ENCODE results near the gene PTPRK. TPM values are rescaled to one million over a fixed set of nuclear protein-coding genes. Genes with fewer than 3 reads are reported as not detected.

Gene PTPRK
- total and polyA plus RNA-seq, 4 donors = 12.1 to 61.2 (median 29.1) TPM

DNA sequence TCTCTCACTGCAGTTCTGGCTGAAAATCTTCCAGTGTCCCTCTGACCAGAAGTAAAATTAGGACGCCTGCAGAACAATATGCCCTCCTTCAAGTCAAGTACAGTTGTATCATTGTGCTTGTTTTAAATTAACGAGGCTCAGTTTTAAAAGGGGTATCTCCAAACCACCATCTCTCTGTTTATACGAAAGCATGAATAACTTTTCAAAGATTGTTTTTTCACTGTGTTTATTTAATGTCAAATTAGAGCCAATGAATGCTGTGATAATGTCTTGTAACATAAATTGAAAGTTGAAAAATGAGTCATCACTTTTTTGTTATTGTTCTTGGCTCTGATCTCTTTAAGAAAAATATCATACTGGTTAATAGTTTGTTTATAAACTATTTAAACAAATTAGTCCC, 388.8 kb downstream of the PTPRK start:
- H3K27ac ChIP-seq (ENCODE audit: low read depth in 1 of 2, low read length in 2 of 2) = no peak overlapping the region
- no peaks in the 10 kb centered on the region for H3K27me3 ChIP-seq (ENCODE audit: control insufficient read depth in 4 of 4, insufficient read depth in 4 of 4, low read length in 3 of 4)
- 79% methylated on average over 3 of the region's 3 CpGs for WGBS
- no peak overlapping the region for H3K4me3 ChIP-seq (ENCODE audit: low read depth in 1 of 3, low read length in 3 of 3)
- no peaks in the 10 kb centered on the region for H3K9me3 ChIP-seq (ENCODE audit: control insufficient read depth in 4 of 4, low read length in 3 of 4)
- no peak overlapping the region for H3K9ac ChIP-seq (ENCODE audit: low read depth in 1 of 2, low read length in 2 of 2)
- TF ChIP-seq YY1 (IDR thresholded peaks at IDR 0.05) = no peak
- peak in 1 of 2 donors; percentile 40 for TF ChIP-seq JUND (IDR thresholded peaks at IDR 0.05)
- no peaks in the 10 kb centered on the region for H3K4me1 ChIP-seq (ENCODE audit: control insufficient read depth in 4 of 4, insufficient read depth in 4 of 4, low read length in 3 of 4)
- DNase-seq (ENCODE audit: low spot score) = no peak
- H3K36me3 ChIP-seq (ENCODE audit: control insufficient read depth in 4 of 4, insufficient read depth in 3 of 4, low read depth in 1 of 4, low read length in 3 of 4) = no peaks in the 10 kb centered on the region

DNA sequence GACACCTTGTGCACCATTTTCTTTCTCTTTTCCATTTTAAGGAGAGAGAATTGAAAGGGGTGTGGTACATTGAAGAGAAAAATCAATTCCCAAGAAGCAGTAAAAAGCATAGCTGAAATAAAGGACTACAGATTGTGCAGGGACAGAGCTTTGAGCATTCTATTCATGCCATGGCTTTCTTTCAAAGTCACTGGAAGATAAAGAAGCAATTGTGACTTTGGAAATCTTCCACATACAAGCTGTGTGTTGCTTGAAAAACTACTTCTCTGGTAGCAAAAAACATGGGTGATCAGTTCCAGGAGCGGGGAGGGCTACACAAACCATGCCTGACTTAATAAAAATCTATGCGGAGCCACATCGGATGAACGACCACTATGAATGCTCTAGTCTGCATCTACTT, 389.4 kb downstream of the PTPRK start:
- H3K27me3 ChIP-seq (ENCODE audit: control insufficient read depth in 4 of 4, insufficient read depth in 4 of 4, low read length in 3 of 4) = no peaks in the 10 kb centered on the region
- H3K9ac ChIP-seq (ENCODE audit: low read depth in 1 of 2, low read length in 2 of 2) = no peak overlapping the region
- H3K9me3 ChIP-seq (ENCODE audit: control insufficient read depth in 4 of 4, low read length in 3 of 4) = no peaks in the 10 kb centered on the region
- H3K36me3 ChIP-seq (ENCODE audit: control insufficient read depth in 4 of 4, insufficient read depth in 3 of 4, low read depth in 1 of 4, low read length in 3 of 4) = no peaks in the 10 kb centered on the region
- 88% methylated on average over 4 of the region's 4 CpGs for WGBS
- no peak overlapping the region for H3K4me3 ChIP-seq (ENCODE audit: low read depth in 1 of 3, low read length in 3 of 3)
- H3K4me1 ChIP-seq (ENCODE audit: control insufficient read depth in 4 of 4, insufficient read depth in 4 of 4, low read length in 3 of 4) = no peaks in the 10 kb centered on the region
- DNase-seq (ENCODE audit: low spot score) = no peak
- TF ChIP-seq, protein P1, sequence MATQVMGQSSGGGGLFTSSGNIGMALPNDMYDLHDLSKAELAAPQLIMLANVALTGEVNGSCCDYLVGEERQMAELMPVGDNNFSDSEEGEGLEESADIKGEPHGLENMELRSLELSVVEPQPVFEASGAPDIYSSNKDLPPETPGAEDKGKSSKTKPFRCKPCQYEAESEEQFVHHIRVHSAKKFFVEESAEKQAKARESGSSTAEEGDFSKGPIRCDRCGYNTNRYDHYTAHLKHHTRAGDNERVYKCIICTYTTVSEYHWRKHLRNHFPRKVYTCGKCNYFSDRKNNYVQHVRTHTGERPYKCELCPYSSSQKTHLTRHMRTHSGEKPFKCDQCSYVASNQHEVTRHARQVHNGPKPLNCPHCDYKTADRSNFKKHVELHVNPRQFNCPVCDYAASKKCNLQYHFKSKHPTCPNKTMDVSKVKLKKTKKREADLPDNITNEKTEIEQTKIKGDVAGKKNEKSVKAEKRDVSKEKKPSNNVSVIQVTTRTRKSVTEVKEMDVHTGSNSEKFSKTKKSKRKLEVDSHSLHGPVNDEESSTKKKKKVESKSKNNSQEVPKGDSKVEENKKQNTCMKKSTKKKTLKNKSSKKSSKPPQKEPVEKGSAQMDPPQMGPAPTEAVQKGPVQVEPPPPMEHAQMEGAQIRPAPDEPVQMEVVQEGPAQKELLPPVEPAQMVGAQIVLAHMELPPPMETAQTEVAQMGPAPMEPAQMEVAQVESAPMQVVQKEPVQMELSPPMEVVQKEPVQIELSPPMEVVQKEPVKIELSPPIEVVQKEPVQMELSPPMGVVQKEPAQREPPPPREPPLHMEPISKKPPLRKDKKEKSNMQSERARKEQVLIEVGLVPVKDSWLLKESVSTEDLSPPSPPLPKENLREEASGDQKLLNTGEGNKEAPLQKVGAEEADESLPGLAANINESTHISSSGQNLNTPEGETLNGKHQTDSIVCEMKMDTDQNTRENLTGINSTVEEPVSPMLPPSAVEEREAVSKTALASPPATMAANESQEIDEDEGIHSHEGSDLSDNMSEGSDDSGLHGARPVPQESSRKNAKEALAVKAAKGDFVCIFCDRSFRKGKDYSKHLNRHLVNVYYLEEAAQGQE (IDR thresholded peaks at IDR 0.05) = no peak
- TF ChIP-seq, protein P2, sequence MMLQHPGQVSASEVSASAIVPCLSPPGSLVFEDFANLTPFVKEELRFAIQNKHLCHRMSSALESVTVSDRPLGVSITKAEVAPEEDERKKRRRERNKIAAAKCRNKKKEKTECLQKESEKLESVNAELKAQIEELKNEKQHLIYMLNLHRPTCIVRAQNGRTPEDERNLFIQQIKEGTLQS (IDR thresholded peaks at IDR 0.05) = no peak
- no peak for TF ChIP-seq FOXA2 (IDR thresholded peaks at IDR 0.05)
- no peak overlapping the region for H3K27ac ChIP-seq (ENCODE audit: low read depth in 1 of 2, low read length in 2 of 2)

DNA sequence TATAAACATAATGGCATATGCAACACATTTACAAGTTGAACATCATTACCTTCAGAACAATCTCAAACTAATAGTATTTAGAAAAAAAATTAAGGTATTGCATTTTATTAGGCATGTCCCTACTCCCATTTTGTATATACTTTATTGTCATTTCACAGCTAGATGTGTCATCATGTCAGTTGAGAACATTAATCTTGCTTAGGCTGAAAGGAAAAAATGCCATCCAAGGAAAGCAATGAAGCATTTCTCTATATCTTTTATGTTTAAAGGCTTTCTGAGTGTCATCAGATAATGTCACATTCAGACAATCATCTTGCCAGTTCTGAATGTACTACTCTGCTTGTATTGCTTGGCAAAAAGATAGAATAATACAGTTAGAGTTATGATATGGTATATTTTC, 390.7 kb downstream of the PTPRK start:
- H3K9me3 ChIP-seq (ENCODE audit: control insufficient read depth in 4 of 4, low read length in 3 of 4) = no peaks in the 10 kb centered on the region
- no peaks in the 10 kb centered on the region for H3K36me3 ChIP-seq (ENCODE audit: control insufficient read depth in 4 of 4, insufficient read depth in 3 of 4, low read depth in 1 of 4, low read length in 3 of 4)
- no peak overlapping the region for H3K9ac ChIP-seq (ENCODE audit: low read depth in 1 of 2, low read length in 2 of 2)
- no peak overlapping the region for H3K4me3 ChIP-seq (ENCODE audit: low read depth in 1 of 3, low read length in 3 of 3)
- TF ChIP-seq NR2F2 (IDR thresholded peaks at IDR 0.05) (no peak), SP1 (IDR thresholded peaks at IDR 0.05) (no peak), RAD21 (IDR thresholded peaks at IDR 0.05) (no peak)
- TF ChIP-seq, protein P3, sequence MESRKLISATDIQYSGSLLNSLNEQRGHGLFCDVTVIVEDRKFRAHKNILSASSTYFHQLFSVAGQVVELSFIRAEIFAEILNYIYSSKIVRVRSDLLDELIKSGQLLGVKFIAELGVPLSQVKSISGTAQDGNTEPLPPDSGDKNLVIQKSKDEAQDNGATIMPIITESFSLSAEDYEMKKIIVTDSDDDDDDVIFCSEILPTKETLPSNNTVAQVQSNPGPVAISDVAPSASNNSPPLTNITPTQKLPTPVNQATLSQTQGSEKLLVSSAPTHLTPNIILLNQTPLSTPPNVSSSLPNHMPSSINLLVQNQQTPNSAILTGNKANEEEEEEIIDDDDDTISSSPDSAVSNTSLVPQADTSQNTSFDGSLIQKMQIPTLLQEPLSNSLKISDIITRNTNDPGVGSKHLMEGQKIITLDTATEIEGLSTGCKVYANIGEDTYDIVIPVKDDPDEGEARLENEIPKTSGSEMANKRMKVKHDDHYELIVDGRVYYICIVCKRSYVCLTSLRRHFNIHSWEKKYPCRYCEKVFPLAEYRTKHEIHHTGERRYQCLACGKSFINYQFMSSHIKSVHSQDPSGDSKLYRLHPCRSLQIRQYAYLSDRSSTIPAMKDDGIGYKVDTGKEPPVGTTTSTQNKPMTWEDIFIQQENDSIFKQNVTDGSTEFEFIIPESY (IDR thresholded peaks at IDR 0.05) = no peak
- DNase-seq (ENCODE audit: low spot score) = no peak
- no peak overlapping the region for H3K27ac ChIP-seq (ENCODE audit: low read depth in 1 of 2, low read length in 2 of 2)
- H3K27me3 ChIP-seq (ENCODE audit: control insufficient read depth in 4 of 4, insufficient read depth in 4 of 4, low read length in 3 of 4) = no peaks in the 10 kb centered on the region
- H3K4me1 ChIP-seq (ENCODE audit: control insufficient read depth in 4 of 4, insufficient read depth in 4 of 4, low read length in 3 of 4) = no peaks in the 10 kb centered on the region

All from liver (tissue), 9 donors.